NCI-H2227 treated with DMSO at 0.1 percent for 48 hours (cell line): Measurements from ENCODE around the gene KRT6A.
A peak's percentile ranks its signal among the peaks of the same experiment; 100 is the strongest.

Experiments
- DNase-seq: peaks from one replicate; lab custom pipeline; 2025; lab: John Stamatoyannopoulos, UW

The KRT6A gene

GRCh38 chr12:52493172-52493571 is at the start of gene KRT6A:
TSS of gene KRT6A (minus strand) at chr12:52493257. CDS start at chr12:52493188, 69 bp downstream.
- no peak for DNase-seq

GRCh38 chr12:52542157-52542556 is 49.1 kb upstream of the KRT6A start:
- no peak for DNase-seq

- DNase-seq = no peak
Measured at GRCh38 chr12:52541709-52542108, 48.7 kb upstream of the KRT6A start.

GRCh38 chr12:52540531-52540930 is 47.5 kb upstream of the KRT6A start:
- DNase-seq = no peak

GRCh38 chr12:52539821-52540173 is 46.7 kb upstream of the KRT6A start:
- no peak for DNase-seq

GRCh38 chr12:52539083-52539820 is 46.2 kb upstream of the KRT6A start:
- DNase-seq = peak; percentile 36

GRCh38 chr12:52537101-52537500 is 44.0 kb upstream of the KRT6A start:
- no peak for DNase-seq

GRCh38 chr12:52535574-52535973 is 42.5 kb upstream of the KRT6A start:
- DNase-seq = no peak

- DNase-seq = no peak
Measured at GRCh38 chr12:52534482-52534881, 41.4 kb upstream of the KRT6A start.

GRCh38 chr12:52533686-52534470 is 40.8 kb upstream of the KRT6A start:
- DNase-seq = no peak

- DNase-seq = no peak
Measured at GRCh38 chr12:52532636-52533035, 39.6 kb upstream of the KRT6A start.

GRCh38 chr12:52531566-52532300 is 38.7 kb upstream of the KRT6A start:
- no peak for DNase-seq

GRCh38 chr12:52530905-52531304 is 37.8 kb upstream of the KRT6A start:
- no peak for DNase-seq

- DNase-seq = no peak
Measured at GRCh38 chr12:52530366-52530765, 37.3 kb upstream of the KRT6A start.

- no peak for DNase-seq
Measured at GRCh38 chr12:52529846-52530245, 36.8 kb upstream of the KRT6A start.

- no peak for DNase-seq
Measured at GRCh38 chr12:52529417-52529816, 36.4 kb upstream of the KRT6A start.

GRCh38 chr12:52528641-52529143 is 35.6 kb upstream of the KRT6A start:
- DNase-seq = no peak

- no peak for DNase-seq
Measured at GRCh38 chr12:52527121-52527800, 34.2 kb upstream of the KRT6A start.

- DNase-seq = no peak
Measured at GRCh38 chr12:52526511-52526951, 33.5 kb upstream of the KRT6A start.

GRCh38 chr12:52525661-52526499 is 32.8 kb upstream of the KRT6A start:
- DNase-seq = no peak
